Activated CD8-positive, alpha-beta memory T cell treated with anti-CD3 and anti-CD28 coated beads, Interleukin-2, amount 50 U/mL, for 1 hour (primary cell): ENCODE data around the gene KLHL3.

Experiments
- DNase-seq: peaks from one replicate; pipeline ENCODE4 v3.0.0-alpha.2; 2020; ENCODE audit errors: extremely low read depth

The KLHL3 gene

GRCh38 chr5:137611011-137611580, 124.8 kb downstream of the KLHL3 start:
- DNase-seq: no peak

DNA sequence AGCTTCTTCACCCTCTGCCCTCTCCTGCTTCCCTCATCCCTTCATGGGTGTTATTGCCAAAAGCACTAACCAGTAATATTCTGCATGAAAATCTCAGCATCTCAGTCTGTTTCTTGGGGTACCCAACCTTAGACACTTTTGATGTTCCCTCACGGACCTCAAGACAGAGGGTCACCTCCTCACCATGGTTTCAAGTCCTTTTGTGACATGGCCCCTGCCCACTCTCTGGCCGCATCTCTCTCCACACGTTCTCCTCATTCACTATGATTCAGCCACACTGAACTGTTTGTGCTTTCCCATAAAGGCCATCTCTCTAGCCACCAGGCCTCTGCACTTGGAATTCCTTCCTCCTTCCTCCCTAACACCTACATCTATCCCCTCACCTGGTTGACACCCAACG, 125.3 kb downstream of the KLHL3 start:
- no peak for DNase-seq

DNA sequence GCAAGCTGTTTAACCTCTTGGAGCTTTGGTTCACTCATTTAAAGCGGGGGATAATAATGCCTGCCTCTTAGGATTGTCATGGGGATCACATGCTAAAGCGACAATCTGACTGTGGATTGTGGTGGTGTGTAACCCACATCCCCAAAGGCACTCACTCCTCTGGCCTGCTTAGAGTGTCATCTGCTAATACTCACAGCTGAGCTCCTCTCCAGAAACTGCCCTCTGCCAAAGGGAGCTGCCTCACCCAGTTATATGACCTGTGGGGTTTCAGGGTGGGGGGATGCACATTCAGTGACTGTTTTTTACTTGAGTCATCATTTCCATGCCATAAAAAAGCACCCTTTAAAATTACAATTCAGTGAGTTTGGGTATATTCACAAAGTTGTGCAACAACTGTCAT, 126.8 kb downstream of the KLHL3 start:
- no peak for DNase-seq

GRCh38 chr5:137607771-137608170, 128.1 kb downstream of the KLHL3 start:
- no peak for DNase-seq

GRCh38 chr5:137606401-137606800, 129.5 kb downstream of the KLHL3 start:
- no peak for DNase-seq

- no peak for DNase-seq
These were observed 130.5 kb downstream of the KLHL3 start for GRCh38 chr5:137605411-137605810.

DNA sequence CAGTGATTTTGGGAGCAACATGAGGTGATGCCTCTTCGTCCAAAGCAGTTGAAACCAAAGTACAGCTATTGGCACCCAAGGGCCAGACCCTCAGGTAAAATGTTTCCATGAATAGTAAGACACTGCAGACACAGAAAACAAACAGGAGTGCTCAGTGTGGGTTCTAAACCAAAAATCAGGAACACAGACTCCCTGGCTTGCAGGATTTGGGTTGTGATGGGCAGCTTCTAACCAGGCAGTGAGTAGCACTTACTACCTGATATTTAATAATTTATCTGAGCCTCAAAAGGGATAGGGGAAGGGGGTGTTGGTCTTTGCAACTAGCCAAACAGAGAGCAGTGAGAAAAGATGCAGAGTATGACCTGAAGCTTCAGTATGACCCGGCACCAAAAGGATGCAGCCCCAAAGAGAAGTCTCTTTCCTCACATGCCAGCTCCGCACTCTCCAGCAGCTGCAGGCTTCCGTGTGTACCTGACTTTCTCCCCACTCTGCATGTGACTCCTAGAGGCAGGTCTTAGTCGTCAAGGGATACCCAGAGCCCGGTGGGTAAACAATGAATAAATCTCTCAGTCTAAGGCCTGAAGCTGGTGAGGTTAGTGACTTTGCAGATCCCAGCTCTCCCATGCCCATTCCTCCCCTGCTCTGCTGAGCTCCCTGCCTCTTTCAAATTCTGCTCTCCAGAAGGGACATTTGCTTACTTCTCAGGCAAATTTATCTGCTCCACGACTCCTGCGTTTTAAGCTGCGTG, 131.4 kb downstream of the KLHL3 start:
- no peak for DNase-seq

DNA sequence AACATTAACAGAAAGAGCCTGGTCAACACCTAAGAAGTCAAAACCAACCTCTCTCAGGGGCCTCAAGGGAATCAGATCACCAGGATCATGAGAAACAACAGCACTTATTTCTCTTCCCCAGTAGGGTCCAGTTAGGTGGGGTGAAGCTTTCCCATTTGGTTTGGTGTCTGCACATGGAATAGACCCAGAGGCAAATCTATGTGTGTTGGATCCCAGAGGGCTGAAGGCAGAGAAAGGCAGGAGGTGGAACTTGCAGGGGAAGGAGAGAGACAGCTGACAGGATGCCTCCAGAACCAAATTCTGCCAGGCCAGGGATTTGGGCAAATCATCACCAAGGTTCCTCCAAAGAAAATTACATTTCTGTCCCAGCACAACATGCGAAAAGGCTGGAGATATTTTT, 132.0 kb downstream of the KLHL3 start:
- DNase-seq: no peak

DNA sequence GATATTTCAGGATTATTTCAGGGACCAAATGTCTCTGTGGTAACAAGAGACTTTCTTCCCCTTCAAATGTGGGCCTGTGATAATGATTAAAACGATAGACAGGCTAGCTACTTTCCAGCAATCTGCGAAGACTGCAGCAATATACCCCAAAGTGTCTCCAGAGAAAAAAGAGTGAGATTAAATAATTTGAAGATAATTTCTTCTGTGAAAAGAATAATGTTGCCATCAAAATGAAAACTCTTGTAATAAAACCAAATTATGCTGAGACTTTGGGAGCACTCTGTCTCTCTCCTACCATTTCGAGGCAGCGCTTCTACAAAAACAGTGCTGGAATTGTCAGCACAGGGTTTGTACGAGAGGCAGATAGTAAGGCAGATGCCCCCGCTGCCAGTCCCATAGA, 132.5 kb downstream of the KLHL3 start:
- no peak for DNase-seq

DNA sequence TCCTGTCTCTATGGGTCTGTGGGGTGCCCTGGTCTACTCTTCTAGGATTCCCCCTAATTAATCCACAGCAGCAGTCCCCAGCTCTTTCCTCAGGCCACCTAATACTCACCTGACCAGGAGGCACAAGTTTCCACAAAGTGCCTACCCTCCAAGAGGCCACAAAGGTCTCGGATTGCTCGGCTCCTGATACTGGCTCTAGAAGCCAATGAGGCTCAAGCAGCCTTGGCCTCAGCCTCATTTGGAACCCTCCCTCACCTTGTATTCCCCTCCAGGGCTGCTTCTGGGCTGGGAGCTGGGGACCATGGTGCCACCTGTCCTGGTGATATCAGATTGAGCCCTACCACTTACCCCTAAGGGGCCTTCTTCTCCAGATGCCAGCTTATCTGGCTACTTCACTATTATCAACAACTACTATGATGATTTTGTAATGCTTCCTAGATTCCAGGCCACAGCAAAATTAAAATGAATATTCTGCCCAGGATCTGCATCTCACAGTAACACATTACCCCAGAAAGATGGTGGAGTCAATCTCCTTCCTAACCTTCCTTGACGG, 133.1 kb downstream of the KLHL3 start:
- DNase-seq: no peak

DNA sequence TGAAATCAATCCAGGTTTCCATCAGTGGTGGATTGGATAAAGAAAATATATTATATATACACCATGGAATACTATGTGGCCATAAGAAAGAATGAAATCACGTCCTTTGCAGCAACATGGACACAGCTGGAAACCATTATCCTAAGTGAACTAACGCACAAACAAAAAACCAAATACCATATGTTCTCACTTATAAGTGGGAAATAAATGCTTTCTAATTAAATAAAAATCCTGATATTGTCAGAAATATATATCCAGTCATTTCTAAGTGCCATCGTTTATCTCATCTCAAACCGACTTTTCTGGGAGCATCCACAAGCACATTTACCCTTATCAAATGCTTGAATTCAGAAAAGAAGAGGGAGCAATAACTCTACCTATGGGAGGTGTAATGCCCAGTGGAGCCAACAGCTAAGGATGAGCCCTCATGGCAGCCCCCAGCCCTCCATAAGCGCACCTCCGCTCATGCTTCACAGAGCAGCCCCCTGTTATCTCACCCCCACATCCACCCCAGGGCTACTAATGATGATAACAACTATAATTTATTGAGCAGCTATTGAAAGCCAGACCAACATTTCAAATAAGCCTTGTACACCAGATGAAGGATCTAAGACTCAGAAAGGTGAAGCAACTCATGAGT, 135.0 kb downstream of the KLHL3 start:
- no peak for DNase-seq

GRCh38 chr5:137599457-137599856, 136.4 kb downstream of the KLHL3 start:
- DNase-seq: no peak

DNA sequence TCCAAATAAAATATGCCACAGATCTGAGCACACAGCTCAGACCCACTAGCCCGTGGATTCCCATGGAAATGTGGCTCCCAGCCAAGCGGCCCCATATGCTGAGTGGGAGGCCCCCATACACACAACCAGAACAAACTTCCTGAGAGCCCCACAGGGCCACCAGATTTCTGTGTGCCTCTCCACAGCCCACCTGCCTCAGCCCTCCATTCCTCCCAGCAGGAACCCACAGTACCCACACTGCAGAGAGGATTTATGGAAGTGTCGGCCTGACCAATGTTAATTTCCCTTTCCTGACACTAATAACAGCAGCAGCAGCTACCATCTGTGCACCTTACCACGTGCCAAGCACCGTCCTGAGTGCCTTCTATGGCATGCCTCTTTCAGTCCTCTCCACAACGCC, 137.5 kb downstream of the KLHL3 start:
- no peak for DNase-seq

GRCh38 chr5:137596941-137597340, 138.9 kb downstream of the KLHL3 start:
- DNase-seq: no peak

DNA sequence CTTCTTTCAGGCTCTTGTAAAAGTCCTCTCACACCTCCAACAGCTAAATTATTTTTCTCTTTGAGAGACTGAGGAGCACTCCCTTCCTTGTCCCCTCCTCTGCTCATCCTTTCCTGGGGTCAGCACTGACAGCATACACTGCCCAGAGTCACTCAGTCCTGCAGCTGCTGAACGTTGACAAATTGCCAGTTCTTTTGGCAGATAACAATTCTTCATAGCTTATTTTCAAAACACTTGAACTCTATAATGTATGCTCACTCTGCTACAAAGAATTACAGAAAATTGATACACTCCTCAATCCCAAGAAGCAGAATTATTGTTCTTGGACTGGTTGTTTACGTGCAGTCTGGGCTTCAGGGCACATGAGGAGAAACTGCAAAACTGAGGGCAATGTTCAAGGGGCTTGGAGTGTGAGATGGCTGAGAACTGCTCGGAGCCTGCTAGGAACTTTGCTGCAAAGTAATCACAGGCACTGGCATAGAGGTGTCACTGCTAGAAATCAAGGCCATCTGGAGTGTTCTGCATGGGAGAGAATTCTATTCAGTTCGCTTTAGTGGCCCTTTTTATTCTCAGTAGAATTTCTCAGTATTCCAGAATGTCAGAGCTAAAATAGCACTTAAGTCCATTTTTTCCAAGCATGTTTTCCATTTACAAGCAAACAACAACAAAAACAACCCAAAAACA, 140.4 kb downstream of the KLHL3 start:
- no peak for DNase-seq

DNA sequence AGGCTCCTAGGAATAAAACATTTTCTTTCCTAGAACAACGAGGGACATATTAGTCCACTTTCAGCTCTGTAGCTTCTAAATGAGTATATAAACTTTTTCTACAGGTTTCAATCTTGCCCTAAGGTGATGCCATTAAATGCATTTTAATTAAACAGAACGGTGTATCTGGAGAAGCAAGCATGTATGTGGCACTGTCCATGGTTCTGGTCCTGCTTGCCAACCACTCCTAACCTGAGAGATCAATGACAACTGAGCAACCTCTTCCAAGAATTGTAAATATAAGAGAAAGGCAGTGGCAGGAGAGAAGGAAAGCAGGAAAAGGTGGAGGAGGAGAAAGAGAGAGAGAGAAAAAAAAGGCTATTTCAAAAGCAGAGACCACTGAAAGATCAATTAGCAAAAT, 141.2 kb downstream of the KLHL3 start:
- no peak for DNase-seq

GRCh38 chr5:137592317-137592716, 143.6 kb downstream of the KLHL3 start:
- DNase-seq: no peak

GRCh38 chr5:137589185-137589584, 146.7 kb downstream of the KLHL3 start:
- no peak for DNase-seq

DNA sequence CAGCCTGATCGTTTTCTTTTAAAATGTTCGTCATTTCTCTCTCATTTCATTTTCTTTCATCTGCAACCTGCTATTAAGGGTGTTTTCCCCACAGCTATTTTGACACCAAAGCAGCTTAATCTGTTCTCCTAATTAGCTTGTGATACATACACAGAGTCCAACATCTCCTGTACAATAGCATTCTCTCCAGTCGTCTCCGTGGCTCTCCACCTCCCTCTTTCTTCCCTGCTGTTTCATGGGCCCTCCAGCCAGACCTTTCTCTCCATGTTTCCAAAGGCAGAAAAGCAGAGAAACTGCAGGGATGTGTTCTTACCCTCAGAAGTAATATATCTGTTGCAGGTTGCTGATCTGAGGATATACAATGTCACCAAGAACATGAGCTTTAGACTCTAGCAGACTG, 148.0 kb downstream of the KLHL3 start:
- DNase-seq: no peak

GRCh38 chr5:137584262-137584661, 151.6 kb downstream of the KLHL3 start:
- DNase-seq: no peak

DNA sequence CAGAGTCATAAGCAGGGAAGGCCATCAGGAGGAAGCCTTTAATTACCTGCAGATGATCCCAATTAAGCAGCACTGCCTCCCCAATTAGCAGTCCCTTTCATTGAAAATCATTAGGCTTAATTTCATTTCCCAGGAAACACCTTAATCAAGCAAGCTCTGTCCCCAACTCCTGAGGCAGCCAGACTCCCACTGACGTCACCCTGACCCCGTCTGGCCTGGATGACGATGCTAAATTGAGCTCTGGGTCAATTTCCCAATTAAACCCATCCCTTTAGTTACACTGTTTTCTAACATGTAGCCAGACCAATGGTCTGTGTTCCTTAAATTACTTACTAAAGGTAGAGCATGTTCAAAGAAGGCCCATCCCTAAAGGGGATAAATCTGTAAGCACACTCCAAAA, 152.8 kb downstream of the KLHL3 start:
- DNase-seq: no peak

DNA sequence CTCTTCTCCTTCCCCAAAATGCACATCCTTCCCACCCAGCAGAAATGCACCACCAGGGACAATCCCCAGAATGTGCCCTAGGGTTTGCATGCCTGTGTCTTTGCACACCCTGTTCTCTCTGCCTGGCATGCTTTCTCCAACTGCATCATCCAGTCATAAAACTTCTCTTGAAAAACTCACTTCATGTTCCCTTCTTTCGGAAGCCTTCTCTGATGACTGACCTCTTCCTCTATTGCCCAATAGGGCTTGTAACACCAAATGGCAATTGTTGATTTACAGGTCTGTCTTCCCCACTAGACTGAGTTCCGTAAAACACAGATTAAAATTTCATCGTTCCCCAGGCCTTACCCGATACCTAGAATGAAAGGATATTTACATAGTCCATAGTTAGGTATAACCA, 153.7 kb downstream of the KLHL3 start:
- DNase-seq: no peak

DNA sequence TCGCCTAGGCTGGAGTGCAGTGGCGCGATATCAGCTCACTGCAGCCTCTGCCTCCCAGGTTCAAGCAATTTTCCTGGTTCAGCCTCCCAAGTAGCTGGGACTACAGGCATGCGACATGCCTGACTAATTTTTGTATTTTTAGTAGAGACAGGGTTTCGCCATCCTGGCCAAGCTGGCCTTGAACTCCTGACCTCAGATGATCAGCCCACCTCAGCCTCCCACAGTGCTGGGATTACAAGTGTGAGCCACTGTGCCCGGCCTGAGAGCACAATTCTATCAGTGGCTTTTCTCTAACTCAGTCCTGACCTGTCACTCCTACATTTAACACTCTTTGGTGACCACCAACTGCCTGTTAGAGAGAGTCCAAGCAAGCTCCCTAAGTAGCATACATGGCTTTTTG, 154.1 kb downstream of the KLHL3 start:
- DNase-seq: no peak
